Measurements from ENCODE around the gene HOXA13. TPM values are rescaled to one million over a fixed set of nuclear protein-coding genes. Genes with fewer than 3 reads are reported as not detected.

The HOXA13 gene
- total RNA-seq, 1 experiment from 2014 or later: not detected

- Mint-ChIP-seq H3K27me3 (ENCODE audit: low read depth) (peaks cover 100% of the 10 kb centered on the region), H3K4me1 (peaks cover 16 to 29% of the 10 kb centered on the region in 2 experiments), H3K4me3 (no peak overlapping the region), H3K36me3 (ENCODE audit: insufficient read depth in 1 of 3, low read depth in 3 of 3) (no peaks in the 10 kb centered on the region), H3K27ac (no peak overlapping the region), H3K9me3 (peaks cover 0 to 3% of the 10 kb centered on the region in 2 experiments; a peak in 2 of 5 replicates)
- Histone ChIP-seq H3K14ac (ENCODE audit: insufficient read depth, low read length) (no peak overlapping the region), H4K91ac (ENCODE audit: insufficient read length, low read depth, low read length) (no peak overlapping the region), H2BK20ac (ENCODE audit: low read depth, low read length, poor library complexity, severe bottlenecking) (no peak overlapping the region), H3K27ac (ENCODE audit: insufficient read length, low read depth, low read length) (no peak overlapping the region), H3T11ph (ENCODE audit: low read length) (no peak overlapping the region), H3K79me1 (ENCODE audit: insufficient read depth, low read depth, low read length, poor library complexity, severe bottlenecking) (no peaks in the 10 kb centered on the region), H2BK12ac (ENCODE audit: insufficient read length, low read depth, low read length) (no peak overlapping the region), H3K18ac (ENCODE audit: insufficient read length, low read depth, low read length) (no peak overlapping the region), H3K9ac (ENCODE audit: extremely low read depth, insufficient read length, low read length) (no peak overlapping the region), H3K4me1 (ENCODE audit: insufficient read depth, low read length) (no peaks in the 10 kb centered on the region; the same call in 1 of the 2 replicates), H2AFZ (ENCODE audit: low read length) (no peak overlapping the region), H4K8ac (replicated peaks; ENCODE audit: insufficient read length, low read depth, low read length) (no peak overlapping the region), H3K79me2 (ENCODE audit: insufficient read depth, low read length) (no peaks in the 10 kb centered on the region), H3K23ac (ENCODE audit: insufficient read length, low read depth, low read length) (no peak overlapping the region), H2AK5ac (ENCODE audit: insufficient read length, low read length) (no peak overlapping the region), H4K5ac (ENCODE audit: insufficient read length, low read depth, low read length) (no peak overlapping the region), H3K4me2 (ENCODE audit: insufficient read depth, insufficient read length, low read length) (no peak overlapping the region), H3K9me3 (ENCODE audit: control insufficient read depth, low read depth, low read length) (no peaks in the 10 kb centered on the region), H3K56ac (ENCODE audit: insufficient read length, low read depth, low read length) (no peak overlapping the region), H3K27me3 (ENCODE audit: insufficient read depth, low read length) (peaks cover 86% of the 10 kb centered on the region), H2BK5ac (ENCODE audit: insufficient read length, low read length) (no peak overlapping the region), H3K4ac (ENCODE audit: low read depth, low read length) (no peak overlapping the region), H2BK15ac (ENCODE audit: low read depth, low read length) (no peak overlapping the region), H3K23me2 (ENCODE audit: insufficient read length, low read depth, low read length, poor library complexity, severe bottlenecking) (peaks cover 8% of the 10 kb centered on the region), H2BK120ac (ENCODE audit: low read depth, low read length, poor library complexity, severe bottlenecking) (no peak overlapping the region), H4K20me1 (ENCODE audit: control insufficient read depth, insufficient read depth, insufficient read length) (no peaks in the 10 kb centered on the region)
- TF ChIP-seq CTCF (conservative IDR thresholded peaks at IDR 0.05): no peak
- DNase-seq: no peak
- no CpG with 5 or more reads among the region's 2 CpGs for whole genome bisulfite sequencing (ENCODE audit: extremely low coverage, insufficient read length, low lambda C conversion rate)
Observed at GRCh38 chr7:27215356-27215755, 15.5 kb upstream of the HOXA13 start.

All from H9 (cell line).